PC-9 (cell line): ENCODE measurements around the gene CDK6. TPM values are rescaled to one million over a fixed set of nuclear protein-coding genes. Genes with fewer than 3 reads are reported as not detected.

Experiments used
- BruUV-seq: library from RNA; stranded (reverse); fragments of 400-500 nt; replicated peaks from 2 replicates; lab custom pipeline; 2021; lab: Mats Ljungman, UMichigan
- CTCF ChIA-PET: fragments of 300-600 bp; sonication (Branson Sonifier 250); formaldehyde crosslinking; loops from one replicate; lab custom pipeline; 2022; ENCODE audit warnings: antibody characterized with exemption; lab: Charles Lee
- POLR2A ChIA-PET: fragments of 300-600 bp; sonication (Branson Sonifier 250); formaldehyde crosslinking; loops from one replicate; lab custom pipeline; 2022; ENCODE audit warnings: antibody characterized with exemption; ENCODE audit not compliant: unreplicated experiment; lab: Charles Lee
- DNase-seq, 2 experiments: peaks; one replicate each; pipeline versions ENCODE4 v3.0.0 to v3.0.0-alpha.2; 2015 to 2022; ENCODE audit warnings: mixed read lengths in 1 of 2
- H2AFZ ChIP-seq: fragments of 200-600 bp; sonication (generic); 2 replicates; pipeline ENCODE4 v1.8.1; 2017; ENCODE audit warnings: antibody characterized with exemption
- H3F3A ChIP-seq: fragments of 200-600 bp; sonication (generic); 2 replicates; pipeline ENCODE4 v1.8.1; 2017; ENCODE audit warnings: antibody characterized with exemption, mild to moderate bottlenecking, low read depth; ENCODE audit not compliant: insufficient read depth
- H3K27ac ChIP-seq: fragments of 200-600 bp; sonication (generic); 2 replicates; pipeline ENCODE4 v1.6.1; 2016; ENCODE audit warnings: mixed run types
- H3K27me3 ChIP-seq: fragments of 200-600 bp; sonication (generic); 2 replicates; pipeline ENCODE4 v1.6.1; 2016; ENCODE audit warnings: low read depth, mixed run types; ENCODE audit not compliant: insufficient read depth
- H3K36me3 ChIP-seq: fragments of 200-600 bp; sonication (generic); 2 replicates; pipeline ENCODE4 v1.6.1; 2016; ENCODE audit warnings: low read depth, mixed run types
- H3K4me1 ChIP-seq: fragments of 200-600 bp; sonication (generic); replicated peaks from 2 replicates; pipeline ENCODE4 v1.6.1; 2016; ENCODE audit warnings: mixed run types; ENCODE audit not compliant: insufficient read depth
- H3K4me2 ChIP-seq: fragments of 200-600 bp; sonication (generic); 2 replicates; pipeline ENCODE4 v1.6.1; 2017; ENCODE audit warnings: mixed run types
- H3K4me3 ChIP-seq: fragments of 200-600 bp; sonication (generic); 2 replicates; pipeline ENCODE4 v1.6.1; 2016; ENCODE audit warnings: mixed run types
- H3K79me2 ChIP-seq: fragments of 200-600 bp; sonication (generic); 2 replicates; pipeline ENCODE4 v1.6.1; 2017; ENCODE audit warnings: low read depth, mixed run types
- H3K9me2 ChIP-seq: fragments of 200-600 bp; sonication (generic); 2 replicates; pipeline ENCODE4 v1.8.1; 2017; ENCODE audit warnings: mild to moderate bottlenecking; ENCODE audit not compliant: insufficient read depth
- H3K9me3 ChIP-seq: fragments of 200-600 bp; sonication (generic); 2 replicates; pipeline ENCODE4 v1.8.1; 2016; ENCODE audit warnings: low read depth; ENCODE audit not compliant: insufficient read depth
- H4K20me1 ChIP-seq: fragments of 200-600 bp; sonication (generic); 2 replicates; pipeline ENCODE4 v1.8.1; 2017; ENCODE audit not compliant: insufficient read depth
- CTCF ChIP-seq: fragments of 200-600 bp; sonication (generic); conservative IDR thresholded peaks from 2 replicates; pipeline ENCODE4 v1.6.1; 2017; ENCODE audit warnings: mixed run types, antibody characterized with exemption, mild to moderate bottlenecking, moderate library complexity
- EZH2 ChIP-seq: fragments of 200-600 bp; sonication (generic); IDR thresholded peaks from 2 replicates; pipeline ENCODE4 v1.8.0; 2017; ENCODE audit warnings: antibody characterized with exemption, low read depth
- intact Hi-C: fragments of 100-400 bp; cut with micrococcal nuclease; formaldehyde crosslinking; loops from one replicate; pipeline ENCODE4 v1.10.0; 2022; ENCODE audit not compliant: unreplicated experiment
- total RNA-seq: library from RNA; stranded (reverse); gene quantifications from 2 replicates; pipeline ENCODE4 v1.2.3, GENCODE V29; 2021

CDK6 gene
- total RNA-seq, 1 experiment from 2014 or later, result 49.5 TPM

GRCh38 chr7:92739091-92739490 lies 97.3 kb downstream of the CDK6 start:
- no peak for DNase-seq
- Histone ChIP-seq H3K4me2 (no peak overlapping the region), H4K20me1 (no peaks in the 10 kb centered on the region; the same call in none of the 2 replicates), H3K9me3 (no peaks in the 10 kb centered on the region; the same call in 1 of the 2 replicates), H3K9me2 (no peaks in the 10 kb centered on the region), H3K27ac (no peak overlapping the region), H3K4me3 (no peak overlapping the region), H3K4me1 (peaks cover 27% of the 10 kb centered on the region), H3K27me3 (no peaks in the 10 kb centered on the region), H3F3A (peaks cover 7% of the 10 kb centered on the region; the same call in 1 of the 2 replicates), H3K36me3 (no peaks in the 10 kb centered on the region), H2AFZ (no peak overlapping the region), H3K79me2 (peaks cover 14% of the 10 kb centered on the region)
- intact Hi-C loops, result no loop called here
- TF ChIP-seq EZH2, result no peak
- no peak for TF ChIP-seq CTCF
- CTCF ChIA-PET, result no interaction called here
- no TSS peak for BruUV-seq
- POLR2A ChIA-PET, result no interaction called here

- DNase-seq, result no peak
- no peaks in the 10 kb centered on the region for H3K9me2 ChIP-seq
- TF ChIP-seq CTCF, result no peak
- TF ChIP-seq EZH2, result no peak
- H3K4me1 ChIP-seq, result peaks cover 26% of the 10 kb centered on the region
- peaks cover 10% of the 10 kb centered on the region; the same call in 1 of the 2 replicates for H3F3A ChIP-seq
- H3K27me3 ChIP-seq, result no peaks in the 10 kb centered on the region
- intact Hi-C loops, result no loop called here
- ChIA-PET CTCF (interaction anchor here (0.6 kb wide), 1 partner anchor 274 kb away, joined by 3 read pairs; no protein-coding TSS in a partner anchor), POLR2A (no interaction called here)
- BruUV-seq, result no TSS peak
- no peak overlapping the region for H3K27ac ChIP-seq
- peaks cover 17% of the 10 kb centered on the region for H3K79me2 ChIP-seq
- H3K4me2 ChIP-seq, result no peak overlapping the region
- no peaks in the 10 kb centered on the region for H3K36me3 ChIP-seq
- H4K20me1 ChIP-seq, result no peaks in the 10 kb centered on the region; the same call in none of the 2 replicates
- H2AFZ ChIP-seq, result no peak overlapping the region
- H3K4me3 ChIP-seq, result no peak overlapping the region
- no peaks in the 10 kb centered on the region; the same call in 1 of the 2 replicates for H3K9me3 ChIP-seq
These were observed 98.7 kb downstream of the CDK6 start for GRCh38 chr7:92737706-92738105.

- Histone ChIP-seq H3K9me2 (no peaks in the 10 kb centered on the region), H3K27ac (no peak overlapping the region), H3K79me2 (peaks cover 17% of the 10 kb centered on the region), H3K4me1 (peaks cover 18% of the 10 kb centered on the region), H3F3A (peaks cover 10% of the 10 kb centered on the region; the same call in 1 of the 2 replicates), H4K20me1 (no peaks in the 10 kb centered on the region; the same call in none of the 2 replicates), H3K36me3 (no peaks in the 10 kb centered on the region), H3K4me3 (no peak overlapping the region), H3K9me3 (no peaks in the 10 kb centered on the region; the same call in 1 of the 2 replicates), H3K4me2 (no peak overlapping the region), H2AFZ (no peak overlapping the region), H3K27me3 (no peaks in the 10 kb centered on the region)
- CTCF ChIA-PET, result no interaction called here
- no peak for DNase-seq
- TF ChIP-seq EZH2 (no peak), CTCF (no peak)
- POLR2A ChIA-PET, result no interaction called here
- intact Hi-C loops, result no loop called here
- no TSS peak for BruUV-seq
These were observed 99.5 kb downstream of the CDK6 start for GRCh38 chr7:92736870-92737269.
